ENCODE data around the gene PABPC3.

PABPC3 gene

DNA sequence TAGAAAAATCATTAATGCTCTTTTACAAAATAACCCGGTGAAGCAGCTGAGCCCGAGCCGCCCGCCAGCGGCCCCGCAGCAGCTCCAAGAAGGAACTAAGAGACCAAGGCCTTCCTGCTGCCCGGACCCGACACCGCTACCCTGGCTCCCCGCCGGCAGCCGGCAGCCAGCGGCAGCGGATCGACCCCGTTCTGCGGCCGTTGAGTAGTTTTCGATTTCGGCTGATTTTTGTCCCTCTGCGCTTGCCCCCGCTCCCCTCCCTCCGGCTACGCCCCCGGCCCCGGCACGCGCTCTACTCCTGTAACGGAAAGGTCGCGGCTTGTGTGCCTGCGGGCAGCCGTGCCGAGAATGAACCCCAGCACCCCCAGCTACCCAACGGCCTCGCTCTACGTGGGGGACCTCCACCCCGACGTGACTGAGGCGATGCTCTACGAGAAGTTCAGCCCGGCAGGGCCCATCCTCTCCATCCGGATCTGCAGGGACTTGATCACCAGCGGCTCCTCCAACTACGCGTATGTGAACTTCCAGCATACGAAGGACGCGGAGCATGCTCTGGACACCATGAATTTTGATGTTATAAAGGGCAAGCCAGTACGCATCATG is at the start of gene PABPC3:
TSS of gene PABPC3 (plus strand) at position 286 of the 603 bp plus-strand sequence. CDS start at position 349, 63 bp downstream.
- no peak for DNase-seq (ENCODE audit: low read depth)

DNA sequence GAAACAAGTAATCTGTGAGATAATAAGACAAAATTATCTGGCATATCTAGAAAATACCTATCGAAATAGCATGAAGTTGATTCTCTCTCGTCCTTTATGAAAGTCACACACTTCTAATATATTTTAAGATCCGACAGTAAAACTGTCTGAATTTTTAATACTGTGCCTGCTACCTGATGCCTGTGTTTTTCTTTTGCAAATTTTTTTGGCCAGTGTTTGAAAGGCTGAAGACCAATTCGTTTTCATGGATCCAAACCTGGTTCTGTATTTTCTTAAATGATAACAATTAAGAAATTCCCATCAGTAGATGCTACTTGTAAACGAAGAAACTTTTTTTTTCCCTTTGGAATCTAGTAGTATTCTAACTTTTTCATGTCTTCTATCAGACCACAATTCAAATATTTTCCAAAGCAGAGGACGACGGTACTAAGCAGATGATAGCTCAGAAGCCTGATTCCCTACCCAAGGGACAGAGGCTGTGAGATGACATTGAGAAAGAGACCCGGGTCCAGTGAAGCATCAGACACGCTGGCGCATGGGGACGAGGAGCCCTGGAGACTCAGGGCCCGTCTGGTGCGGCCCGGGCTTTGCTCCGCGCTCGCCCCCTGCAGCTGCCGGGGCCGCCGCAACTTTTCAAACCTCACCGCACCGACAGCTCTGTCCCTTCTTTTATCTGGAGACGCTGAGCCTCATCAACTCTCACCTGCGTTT is 49.5 kb upstream of the PABPC3 start:
- DNase-seq (ENCODE audit: low read depth), result no peak

GRCh38 chr13:25046985-25047511 is 48.9 kb upstream of the PABPC3 start:
- DNase-seq (ENCODE audit: low read depth), result no peak

DNA sequence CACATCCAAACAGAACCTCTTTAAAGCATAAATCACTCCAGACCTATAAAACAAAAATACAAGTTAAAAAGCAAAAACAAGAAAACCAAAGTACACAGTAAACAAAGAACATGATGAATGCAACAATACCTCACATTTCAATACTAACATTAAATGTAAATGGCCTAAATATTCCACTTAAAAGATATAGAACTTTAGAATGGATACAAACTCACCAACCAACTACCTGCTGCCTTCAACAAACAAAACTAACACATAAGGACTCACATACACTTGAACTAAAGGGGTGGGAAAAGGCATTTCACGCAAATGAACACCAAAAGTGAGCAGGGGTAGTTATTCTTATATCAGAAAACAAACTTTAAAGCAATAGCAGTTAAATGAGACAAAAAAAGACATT is 44.9 kb upstream of the PABPC3 start:
- DNase-seq (ENCODE audit: low read depth), result no peak

DNA sequence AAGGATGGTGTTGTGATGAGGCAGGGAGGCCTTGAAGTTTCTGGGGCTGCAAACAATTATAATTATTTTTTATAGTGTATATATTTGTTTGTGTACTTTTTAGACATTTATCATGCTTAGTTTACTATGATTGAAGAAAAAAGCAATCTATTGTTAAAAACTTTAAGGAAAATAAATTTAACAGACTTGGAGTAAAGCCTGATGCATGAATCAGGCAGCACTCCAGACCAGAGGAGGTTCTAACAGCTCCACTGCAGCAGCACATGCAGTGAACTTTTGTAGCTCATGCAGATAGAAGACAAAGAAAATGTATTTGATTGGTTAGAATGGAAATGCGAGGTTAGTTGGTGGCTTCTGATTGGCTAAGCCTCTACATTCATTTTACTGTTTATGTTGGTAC is 36.8 kb upstream of the PABPC3 start:
- no peak for DNase-seq (ENCODE audit: low read depth)

DNA sequence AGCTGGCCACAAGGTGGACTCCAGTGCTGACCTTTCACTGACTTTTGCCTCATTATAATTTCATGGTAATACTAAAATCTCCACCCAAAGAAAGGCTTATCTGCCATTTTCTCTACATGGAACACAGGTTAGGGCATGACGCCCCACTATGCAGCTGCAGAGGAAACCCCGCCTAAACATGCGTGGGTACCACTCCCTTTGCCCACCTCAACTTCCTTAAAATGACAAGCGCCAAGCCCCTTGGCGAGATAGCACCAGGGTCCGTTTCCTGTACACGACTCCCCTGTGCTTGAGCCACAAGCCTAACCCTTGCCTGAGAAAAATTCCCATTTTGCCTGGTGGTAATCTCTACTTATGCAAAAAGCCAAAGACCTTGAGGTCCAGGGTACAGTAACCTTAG is 36.0 kb upstream of the PABPC3 start:
- no peak for DNase-seq (ENCODE audit: low read depth)

- no peak for DNase-seq (ENCODE audit: low read depth)
Measured at GRCh38 chr13:25062479-25062878, 33.5 kb upstream of the PABPC3 start.

DNA sequence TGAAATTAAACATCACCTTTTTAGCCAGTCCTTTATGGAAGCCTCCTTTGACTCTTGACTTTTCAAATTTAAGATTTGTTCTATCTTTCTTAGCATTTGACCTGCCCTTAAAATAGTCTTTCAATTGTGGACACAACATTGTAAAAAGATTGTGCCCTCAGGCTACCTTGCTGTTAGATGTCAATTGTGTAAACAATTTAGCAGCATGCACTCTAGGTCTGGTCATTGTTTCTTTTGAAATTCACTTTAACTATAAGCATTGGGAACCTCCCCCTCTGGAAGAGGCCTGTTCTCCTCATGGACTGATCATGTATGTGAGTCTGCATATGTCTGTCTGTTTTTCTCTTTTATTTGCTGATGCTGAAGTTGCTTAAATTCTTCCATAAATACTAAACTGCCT is 31.5 kb upstream of the PABPC3 start:
- no peak for DNase-seq (ENCODE audit: low read depth)

DNA sequence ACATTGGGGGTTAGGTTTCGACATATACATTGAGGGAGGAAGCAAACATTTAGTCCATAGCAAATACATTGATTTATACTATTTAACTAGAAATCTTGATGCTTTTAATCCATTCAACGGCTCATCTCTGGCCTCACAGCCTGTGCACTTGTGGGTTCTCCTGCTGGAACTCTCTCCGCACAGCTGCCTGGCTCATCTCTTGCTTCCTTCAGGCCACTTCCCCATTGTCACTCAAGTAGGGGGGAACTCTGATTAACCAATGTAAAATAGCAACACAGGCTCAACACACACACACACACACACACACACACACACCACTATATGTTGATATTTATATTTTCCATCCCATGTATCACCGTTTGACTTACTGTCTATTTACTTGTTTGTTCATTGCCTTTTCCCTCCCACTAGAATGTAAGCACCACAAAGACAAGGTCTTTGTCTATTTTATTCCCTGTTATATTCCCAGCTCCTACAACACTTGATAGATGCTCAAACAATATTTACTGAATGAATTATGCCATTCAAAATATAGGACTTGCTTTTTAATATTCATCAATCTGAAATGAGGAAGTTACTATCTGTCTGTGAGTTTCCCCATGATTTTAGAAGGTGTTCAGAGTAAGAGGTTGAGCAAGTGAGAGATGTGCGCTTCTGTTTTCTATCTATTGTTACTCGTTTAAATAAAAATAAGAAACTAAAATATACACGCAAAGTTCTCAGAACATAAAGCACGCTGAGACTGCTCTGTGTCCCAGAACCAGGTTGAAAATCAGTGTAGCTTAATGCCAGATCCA is 29.8 kb upstream of the PABPC3 start:
- DNase-seq (ENCODE audit: low read depth), result no peak

DNA sequence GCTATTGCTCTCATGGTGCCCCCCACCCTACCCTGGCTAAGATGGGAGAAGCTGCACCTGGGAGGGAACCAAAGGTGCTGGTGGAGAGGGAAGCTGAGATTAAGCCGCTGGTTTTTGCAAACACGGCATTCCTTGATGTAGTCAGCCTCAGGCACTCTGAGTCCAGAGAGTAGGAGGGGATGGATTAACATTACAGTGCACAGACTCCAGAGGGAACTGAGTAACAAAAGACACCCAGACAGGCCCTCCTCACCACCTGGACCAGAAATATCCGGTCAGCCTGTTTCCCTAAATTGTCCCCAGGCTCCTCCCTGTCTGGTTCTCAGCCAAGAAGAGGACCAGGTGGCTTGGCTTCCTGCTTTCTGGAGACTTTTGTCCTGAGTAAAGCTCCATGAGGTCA is 28.9 kb upstream of the PABPC3 start:
- no peak for DNase-seq (ENCODE audit: low read depth)

DNA sequence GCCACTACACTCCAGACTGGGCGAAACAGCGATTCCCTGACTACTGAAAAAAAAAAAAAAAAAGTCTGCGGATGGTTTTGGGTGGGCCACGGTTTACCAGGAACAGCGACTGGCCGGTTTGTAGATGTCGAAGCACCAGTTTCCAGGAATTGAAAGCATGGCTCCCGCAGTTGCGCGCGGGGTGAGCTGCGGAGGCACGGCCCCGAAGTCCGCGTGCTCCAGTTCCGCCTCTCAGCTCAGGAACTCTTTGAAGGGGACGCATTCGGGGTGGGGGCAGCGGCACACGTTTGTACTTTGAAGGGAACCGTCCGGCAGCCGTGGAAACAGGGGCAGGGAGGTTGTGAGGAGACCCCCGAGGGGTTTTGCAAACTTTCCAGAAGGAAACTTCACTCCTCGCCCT is 27.1 kb upstream of the PABPC3 start:
- no peak for DNase-seq (ENCODE audit: low read depth)

DNA sequence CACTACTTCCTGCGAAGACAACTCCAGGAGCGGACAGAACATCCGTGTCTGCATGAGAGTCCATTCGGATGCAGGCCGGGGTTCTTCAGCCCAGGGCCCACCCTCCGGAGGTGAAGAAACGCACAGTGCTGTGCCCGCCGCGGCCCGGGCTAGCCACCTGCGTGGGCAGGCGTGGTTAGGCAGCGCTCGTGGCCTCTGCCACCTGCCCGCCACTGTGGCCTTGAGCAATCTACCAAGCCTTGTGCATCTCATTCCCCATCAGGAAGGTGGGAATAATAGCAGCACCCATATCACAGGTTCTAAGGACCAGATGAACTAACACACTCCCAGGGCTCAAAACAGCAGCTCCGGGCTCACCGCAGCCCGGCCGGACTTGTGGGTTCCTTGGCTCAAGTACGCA is 26.7 kb upstream of the PABPC3 start:
- DNase-seq (ENCODE audit: low read depth), result no peak

GRCh38 chr13:25069911-25070310 is 26.0 kb upstream of the PABPC3 start:
- no peak for DNase-seq (ENCODE audit: low read depth)

- DNase-seq (ENCODE audit: low read depth), result no peak
Measured at GRCh38 chr13:25080773-25081172, 15.2 kb upstream of the PABPC3 start.

GRCh38 chr13:25084096-25084495 is 11.8 kb upstream of the PABPC3 start:
- DNase-seq (ENCODE audit: low read depth), result no peak

DNA sequence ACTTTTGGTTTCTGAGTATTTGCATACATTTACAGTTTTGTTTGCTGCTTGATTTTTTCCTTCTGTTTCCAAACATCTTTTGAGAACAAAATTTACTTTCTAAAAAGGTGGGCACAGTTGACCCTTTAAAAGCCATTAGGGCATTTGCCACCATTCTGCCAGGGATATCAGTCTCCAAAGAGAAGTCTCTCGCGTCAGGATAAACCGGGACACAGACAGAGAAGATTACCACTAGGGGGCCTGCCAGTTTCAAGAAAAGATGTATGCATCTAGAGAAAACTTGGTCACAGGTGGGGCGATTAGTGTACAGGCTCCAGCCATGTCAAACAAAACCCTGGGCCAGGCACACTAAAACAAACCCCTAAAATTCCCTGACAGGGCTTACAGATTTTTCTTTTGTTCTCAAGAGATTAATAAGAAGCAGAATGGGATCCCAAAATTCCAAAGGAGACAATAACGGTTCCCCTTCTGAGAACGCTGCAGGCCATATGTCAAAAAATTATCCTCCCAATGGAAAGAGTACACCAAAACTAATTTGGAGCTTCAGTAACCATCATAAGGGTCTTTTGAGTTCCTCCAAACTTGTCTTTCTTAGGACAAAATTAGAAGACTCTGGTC is 10.7 kb upstream of the PABPC3 start:
- no peak for DNase-seq (ENCODE audit: low read depth)

- no peak for DNase-seq (ENCODE audit: low read depth)
Measured at GRCh38 chr13:25088562-25089221, 7.2 kb upstream of the PABPC3 start.

DNA sequence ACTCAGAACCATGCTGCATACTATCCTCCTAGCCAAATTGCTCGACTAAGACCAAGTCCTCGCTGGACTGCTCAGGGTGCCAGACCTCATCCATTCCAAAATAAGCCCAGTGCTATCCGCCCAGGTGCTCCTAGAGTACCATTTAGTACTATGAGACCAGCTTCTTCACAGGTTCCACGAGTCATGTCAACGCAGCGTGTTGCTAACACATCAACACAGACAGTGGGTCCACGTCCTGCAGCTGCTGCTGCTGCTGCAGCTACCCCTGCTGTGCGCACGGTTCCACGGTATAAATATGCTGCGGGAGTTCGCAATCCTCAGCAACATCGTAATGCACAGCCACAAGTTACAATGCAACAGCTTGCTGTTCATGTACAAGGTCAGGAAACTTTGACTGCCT is 1.5 kb downstream of the PABPC3 start:
- no peak for DNase-seq (ENCODE audit: low read depth)

DNA sequence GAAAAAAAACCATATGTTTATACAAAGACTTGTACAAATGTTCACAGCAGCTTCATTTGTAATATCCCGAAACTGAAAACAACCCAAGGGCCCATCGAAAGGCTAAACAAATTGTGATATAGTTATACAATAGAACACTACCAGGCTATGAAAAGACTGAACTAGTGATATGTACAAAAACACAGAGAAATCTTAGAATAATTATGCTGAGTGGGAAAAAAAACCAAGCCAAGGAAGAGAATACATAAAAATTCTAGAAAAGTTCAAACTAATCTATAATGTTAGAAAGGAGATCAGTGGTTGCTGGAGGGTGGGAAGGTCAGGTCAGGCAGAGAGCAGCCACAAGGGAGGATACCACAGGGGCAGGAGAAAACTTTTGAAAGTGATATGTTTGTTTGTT is 7.8 kb downstream of the PABPC3 start:
- DNase-seq (ENCODE audit: low read depth), result no peak

DNA sequence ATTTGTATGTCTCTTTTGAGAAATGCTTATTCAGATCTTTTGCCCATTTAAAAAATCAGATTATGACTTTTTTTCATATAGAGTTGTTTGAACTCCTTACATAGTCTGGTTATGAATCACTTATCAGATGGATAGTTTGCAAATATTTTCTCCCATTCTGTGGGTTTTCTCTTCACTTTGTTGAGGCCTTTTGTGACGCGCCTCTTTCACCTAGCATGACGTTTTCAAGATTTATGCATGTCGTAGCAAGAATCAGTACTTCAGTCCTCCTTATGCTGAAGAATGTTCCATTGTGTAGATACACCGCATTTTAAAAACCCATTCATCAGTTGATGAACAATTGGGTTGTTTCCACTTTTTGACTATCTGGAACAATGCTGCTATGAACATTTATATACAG is 13.4 kb downstream of the PABPC3 start:
- DNase-seq (ENCODE audit: low read depth), result no peak

DNA sequence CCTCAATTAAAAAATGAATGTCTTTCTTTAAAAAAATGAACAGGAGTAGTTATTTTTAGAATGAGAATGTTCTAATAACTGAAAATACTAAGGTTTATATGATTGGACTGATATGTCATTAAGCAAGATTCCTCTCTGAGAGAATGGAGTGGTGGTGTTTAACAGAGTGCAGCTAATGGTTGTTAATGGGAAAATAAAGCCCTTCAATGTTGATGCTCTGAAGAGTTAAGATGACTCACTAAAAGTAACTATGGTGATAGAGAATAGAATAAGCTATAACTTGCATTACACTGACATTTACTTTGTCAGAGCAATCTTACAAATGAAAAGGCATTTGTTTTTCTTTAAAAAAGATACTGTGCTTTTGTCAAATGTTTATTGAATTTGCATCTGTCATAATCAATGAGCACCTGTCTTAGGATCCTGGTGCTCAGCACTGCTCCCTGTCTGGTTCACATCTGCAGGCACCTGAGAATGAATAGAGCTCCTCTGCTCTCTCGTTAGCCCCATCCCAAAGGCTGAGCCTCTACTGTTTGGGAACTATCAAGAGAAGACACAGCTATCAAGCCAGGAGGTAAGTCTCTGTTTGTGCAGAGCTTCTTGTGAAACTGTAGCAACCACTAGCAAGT is 15.1 kb downstream of the PABPC3 start:
- no peak for DNase-seq (ENCODE audit: low read depth)

- DNase-seq (ENCODE audit: low read depth), result no peak
Measured at GRCh38 chr13:25111585-25111956, 15.6 kb downstream of the PABPC3 start.

Data from activated T-cell treated with anti-CD3 and anti-CD28 coated beads for 1 hour (primary cell).